NCI-H510A treated with DMSO at 0.1 percent for 48 hours (cell line): Measurements from ENCODE around the gene CSNK2A1.
"Not testable (repeated sequence)": the region's sequence is repeated elsewhere in the genome, so short reads cannot be mapped to it uniquely, and the experiment has no call there.

Experiments
- DNase-seq: peaks from one replicate; lab custom pipeline; 2025; lab: John Stamatoyannopoulos, UW

Gene CSNK2A1

DNA sequence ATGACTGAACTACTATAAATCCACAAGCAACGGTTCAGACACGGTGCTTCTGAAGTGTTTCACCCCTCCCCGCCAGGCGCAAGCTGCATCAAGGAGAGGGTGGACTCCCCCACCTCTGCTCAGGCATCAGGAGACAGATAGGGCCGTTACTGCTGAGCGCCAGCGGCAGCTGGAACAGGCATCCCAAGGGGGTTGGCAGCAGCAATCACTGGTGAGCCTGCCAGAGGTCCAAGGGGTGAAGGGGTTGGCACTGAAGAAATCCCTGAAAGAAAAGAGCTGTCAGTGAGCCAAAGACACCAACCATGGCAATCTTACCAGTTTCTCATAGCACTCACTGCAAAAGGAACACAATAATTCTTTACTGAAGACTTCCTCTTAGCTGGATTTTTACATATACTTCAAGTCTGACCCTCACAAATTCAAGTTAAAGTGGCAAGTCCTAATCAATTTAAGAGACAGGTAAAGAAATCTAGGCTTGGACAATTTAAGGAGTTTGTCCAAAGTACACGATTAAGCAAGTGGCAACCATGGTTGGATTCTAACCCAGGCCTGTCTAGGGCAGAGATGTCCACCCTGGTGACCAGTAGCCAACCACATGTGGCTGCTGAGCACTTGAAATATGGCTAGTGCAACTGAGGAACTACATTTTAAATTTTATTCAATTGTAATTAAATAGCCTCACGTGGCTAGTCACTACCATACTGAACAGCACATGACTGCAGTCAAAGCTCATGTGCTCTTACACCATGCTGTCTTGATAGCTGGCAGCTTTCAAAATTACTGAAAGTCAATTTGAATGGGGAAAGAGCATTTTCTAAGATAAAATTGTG, 59.6 kb downstream of the CSNK2A1 start:
- no peak for DNase-seq

DNA sequence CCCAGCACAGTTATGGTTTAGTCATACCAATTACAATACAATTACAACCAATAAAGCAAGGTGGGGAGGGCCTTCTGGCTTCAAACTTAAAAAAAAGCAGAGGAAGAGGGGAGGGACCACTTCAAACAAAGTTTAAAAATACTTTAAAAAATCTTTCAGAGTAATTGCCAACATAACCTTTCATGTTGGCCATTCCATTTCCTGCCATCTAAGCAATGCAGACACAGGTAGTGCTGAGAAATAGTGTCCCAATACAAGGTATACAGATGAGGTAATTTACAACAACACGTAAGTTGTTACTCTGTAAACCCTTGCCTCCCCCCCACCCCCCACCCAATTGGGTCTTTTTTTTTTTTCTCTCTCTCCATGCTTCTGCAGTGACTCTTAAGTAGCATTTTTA, 62.4 kb downstream of the CSNK2A1 start:
- no peak for DNase-seq

DNA sequence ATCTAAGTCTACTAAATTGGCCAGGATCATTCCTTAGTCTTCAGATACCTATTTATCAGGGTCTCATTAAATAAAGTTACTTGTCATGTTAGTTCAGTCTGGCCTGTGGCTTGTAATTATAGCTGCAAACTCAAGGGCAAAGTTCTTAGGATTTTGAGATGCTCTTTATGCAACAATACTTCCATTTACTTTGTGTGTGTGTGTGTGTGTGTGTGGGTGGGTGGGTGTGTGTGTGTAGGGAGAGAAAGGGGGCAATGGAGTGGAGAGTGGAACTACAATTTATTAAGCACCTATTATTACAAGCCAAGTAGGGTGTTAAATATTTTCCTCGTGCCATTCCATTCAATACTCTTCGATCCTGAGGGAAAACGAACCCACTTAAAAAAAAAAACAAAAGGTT, 63.5 kb downstream of the CSNK2A1 start:
- DNase-seq: no peak

DNA sequence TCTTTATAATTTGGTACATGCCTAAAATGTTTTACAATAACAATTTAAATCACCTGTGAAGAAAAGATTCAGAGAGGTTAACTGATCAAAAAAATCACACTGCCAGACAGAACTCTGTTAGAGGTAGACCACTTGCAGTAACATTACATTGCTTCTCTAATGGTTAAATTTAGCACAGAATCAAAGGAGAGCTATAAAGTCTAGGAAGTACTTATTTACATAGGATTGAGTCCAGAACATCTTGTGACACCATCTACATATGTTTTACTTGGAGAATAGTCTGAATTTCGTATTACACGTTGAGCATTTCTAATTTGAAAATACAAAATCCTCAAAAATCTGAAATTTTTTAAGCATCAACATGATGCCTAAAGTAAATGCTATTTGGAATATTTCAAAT, 64.1 kb downstream of the CSNK2A1 start:
- no peak for DNase-seq

DNA sequence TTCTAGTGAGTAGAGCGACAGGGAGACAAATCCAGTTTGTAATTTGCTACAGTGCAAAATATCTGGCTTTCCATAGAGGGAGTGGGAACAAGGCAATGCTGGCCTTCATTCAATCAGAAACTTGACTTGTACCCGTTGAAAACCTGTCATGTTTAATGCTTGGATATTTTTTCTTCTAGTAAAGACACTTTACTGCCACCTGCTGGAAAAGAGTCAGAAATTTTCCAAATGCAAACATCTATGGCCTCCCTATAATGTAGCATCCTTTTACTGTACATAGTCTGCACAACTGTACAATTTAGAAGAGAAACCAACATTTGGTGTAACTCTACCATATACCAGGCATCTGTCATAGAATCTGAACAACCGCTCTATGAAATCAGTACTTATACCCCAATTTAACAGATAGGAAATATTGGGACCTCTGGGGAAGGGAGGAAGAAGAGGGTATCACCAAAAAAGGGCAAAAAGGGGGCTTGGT, 64.6 kb downstream of the CSNK2A1 start:
- peak; percentile 89 for DNase-seq

DNA sequence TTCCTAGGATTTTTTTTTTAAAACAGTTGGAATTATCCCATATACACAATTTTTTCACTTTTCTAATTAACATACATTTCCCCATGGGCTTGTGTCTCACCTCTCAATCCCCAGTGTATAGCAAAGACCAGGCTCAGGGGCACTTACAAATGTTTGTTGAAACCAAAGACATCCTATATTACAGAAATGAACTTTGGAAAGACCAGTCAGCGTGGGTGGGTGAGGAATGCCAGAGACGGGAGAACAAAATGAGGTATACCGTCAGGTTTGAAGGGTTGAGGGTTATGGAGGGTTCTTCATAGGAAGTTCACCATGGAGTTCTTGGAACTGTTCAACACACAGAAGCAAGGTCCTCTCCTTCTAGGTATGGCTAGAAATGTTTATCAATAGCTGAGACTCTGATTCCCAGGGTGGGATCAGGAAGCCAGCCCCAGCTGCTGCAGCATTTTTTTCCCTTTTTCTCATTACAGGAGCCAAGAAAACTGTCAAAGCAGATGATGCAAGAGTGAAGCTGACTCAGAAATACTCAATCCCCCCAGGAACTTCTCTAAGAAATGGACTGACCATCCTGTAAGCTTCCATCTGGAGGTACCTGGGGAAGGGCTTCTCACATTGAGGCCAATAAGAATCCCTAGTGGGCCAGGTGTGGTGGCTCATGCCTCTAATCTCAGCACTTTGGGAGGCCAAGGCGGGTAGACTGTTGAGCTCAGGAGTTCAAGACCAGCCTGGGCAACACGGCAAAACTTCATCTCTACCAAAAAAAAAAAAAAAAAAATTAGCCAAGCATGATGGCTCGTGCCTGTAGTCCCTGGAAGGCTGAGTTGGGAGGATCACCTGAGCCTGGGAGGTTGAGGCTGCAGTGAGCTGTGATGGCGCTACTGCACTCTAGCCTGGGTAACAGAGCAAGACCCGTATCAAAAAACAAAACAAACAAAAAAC, 65.3 kb downstream of the CSNK2A1 start:
- no peak for DNase-seq

DNA sequence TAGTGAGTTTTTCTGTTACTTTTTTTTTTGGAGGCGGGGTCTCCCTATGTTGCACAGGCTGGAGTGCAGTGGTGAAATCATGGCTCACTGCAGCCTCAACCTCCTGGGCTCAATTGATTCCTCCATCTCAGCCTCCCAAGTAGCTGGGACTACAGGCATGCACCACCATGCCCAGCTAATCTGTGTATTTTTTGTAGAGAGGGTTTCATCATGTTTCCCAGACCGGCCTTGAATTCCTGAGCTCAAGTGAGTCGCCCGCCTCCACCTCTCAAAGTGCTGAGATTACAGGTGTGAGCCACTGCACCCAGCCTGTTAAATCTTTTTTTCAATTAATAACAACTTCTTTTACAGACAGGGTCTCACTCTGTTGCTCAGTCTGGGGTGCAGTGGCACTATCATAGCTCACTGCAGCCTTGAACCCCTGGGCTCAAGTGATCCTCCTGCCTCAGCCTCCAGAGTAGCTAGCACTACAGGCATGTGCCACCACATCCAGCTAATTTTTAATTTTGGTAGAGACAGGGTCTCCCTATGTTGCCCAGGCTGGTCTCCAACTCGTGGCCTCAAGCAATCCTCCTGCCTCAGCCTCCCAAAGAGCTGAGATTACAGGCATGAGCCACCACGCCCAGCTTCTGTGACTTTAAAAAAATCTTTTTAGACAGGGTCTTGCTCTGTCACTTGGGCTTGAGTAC, 66.9 kb downstream of the CSNK2A1 start:
- DNase-seq: not testable (repeated sequence)

DNA sequence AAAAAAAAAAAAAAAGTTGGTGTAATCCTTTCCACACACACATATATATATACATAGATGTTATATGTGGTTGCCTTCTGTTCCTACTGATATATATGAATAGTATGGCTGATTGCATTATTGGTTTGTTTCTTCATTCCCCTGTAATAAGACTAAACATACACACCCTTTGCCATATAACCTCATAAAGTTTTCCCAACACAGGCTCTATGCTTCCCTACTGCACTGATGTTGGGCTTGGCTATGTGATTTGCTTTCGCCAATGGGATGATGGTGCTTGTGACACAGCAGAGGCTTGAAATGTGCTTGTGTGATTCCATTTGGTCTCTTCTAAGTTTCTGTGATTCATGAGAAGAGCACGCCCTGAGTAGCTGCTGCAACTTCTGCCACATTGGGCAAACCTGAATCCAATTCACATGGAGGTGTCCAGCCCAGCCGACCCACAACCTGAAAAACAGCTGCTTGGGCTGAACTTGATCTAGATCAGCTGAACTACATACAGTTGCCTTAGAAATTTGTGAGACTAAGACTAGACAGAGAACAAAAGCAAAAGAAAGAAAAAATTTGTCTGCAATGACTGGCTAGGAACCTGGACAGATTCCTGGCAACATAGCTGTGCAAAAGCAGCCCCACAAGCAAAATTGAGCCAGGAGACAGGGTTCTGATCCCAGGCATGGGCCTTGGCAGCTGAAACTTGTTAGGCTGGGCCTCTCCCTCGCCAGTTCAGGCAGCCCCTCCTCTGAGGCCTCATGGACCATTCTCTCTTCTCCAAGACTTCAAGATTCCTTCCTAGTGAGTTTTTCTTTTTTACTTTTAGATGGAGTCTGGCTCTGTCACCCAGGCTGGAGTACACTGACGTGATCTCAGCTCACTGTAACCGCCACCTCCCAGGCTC, 67.9 kb downstream of the CSNK2A1 start:
- DNase-seq: no peak

DNA sequence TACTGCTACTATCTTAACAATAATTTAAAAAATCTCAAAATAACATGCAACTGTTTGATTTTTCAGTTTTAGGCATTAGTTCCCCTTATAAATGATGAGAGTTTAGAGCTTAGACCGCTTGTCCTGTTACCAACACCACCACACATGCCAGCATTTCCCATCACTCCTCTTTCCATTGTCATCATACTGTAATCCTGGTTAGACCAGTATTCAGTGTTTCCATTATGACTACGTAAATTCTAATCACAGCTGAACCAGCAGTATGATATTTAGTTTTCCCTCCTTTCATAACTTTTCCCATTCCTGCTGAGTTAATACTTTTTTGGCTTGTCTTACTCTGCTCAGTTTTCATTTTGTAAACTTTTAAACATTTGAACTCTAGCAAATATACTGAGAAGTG, 69.0 kb downstream of the CSNK2A1 start:
- no peak for DNase-seq

DNA sequence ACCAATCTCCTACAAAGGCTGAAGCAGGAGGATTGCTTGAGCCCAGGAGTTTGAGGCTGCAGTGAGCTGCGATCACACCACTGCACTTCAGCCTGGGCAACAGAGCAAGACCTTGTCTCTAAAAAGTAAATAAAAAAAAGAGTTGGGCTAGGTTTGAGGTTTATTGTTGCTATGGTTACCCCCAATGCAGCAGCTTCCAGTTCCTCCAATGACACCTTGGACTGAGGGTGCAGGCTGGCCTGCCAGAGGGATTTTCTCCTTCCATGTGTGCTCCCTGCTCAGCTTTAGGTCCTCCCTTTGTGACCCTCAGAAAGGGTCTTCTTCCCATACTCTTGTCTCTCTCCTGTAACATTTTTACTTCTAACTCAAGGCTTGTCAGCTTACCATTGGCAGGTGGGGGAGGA, 70.7 kb downstream of the CSNK2A1 start:
- no peak for DNase-seq

DNA sequence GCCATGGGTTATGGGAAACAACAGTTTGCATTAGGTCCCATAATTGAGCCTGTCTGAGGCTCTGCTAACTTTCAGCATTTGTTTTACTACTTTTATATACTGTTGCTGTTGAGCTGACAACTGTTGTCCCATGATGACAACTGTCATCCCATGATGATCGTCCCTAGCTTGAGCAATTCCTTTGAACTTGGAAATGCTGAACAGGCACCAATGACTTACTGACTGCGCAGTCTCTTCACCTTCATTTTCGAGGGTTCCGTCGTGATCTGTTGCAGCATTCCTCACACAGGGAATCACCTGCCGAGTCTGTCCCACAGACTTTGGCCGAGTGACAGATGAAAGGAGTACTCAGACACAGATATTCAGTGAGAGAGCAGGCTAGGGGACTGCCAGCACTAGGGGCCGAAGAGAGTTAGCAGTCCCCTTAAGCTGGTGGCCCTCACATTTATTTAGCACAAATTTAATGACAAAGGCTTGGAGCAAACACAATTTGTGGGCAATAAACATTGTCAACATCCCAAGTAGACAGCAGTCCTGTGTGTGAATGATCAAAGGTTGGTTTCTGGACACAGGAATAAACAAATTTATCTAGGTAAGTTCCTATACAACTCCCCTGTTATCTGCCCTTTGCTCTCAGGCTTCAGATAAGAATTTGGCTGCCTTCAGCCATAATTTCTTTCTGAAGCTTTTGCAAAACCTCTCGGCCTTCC, 71.3 kb downstream of the CSNK2A1 start:
- DNase-seq: no peak

DNA sequence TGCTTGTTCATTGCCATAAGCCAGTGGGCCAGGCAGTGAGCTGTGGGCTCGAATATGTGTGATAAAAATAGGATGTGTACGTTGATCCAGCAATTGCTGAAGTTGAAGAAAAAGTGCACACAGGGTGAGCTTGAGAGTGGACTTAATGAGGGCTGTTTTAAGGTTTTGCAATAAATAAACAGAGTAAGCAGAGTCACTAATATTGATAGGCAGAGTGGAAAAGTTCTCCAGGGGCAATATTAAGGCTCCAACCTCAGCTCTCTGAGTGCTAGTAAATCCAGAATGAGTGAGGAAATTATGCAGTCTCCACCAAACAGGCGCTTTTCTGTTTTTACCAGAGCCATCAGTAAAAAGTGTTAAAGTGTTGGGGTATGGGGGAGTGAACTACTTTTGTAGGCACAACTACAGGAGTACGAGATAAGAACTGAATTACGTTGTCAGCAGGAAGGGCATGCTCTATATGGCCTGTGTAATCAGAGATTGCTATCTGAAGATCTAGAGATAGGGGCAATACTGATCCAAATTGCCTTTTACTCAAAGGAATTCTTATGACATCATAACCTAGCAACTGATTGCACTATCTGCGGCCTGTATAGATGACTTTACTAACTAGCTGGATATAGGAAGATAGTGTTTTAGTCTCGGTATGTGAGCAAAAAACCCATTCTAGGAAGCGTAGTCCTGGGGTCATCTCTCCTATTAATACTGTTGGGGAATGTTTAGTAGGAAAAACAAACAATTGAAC, 73.7 kb downstream of the CSNK2A1 start:
- DNase-seq: no peak

DNA sequence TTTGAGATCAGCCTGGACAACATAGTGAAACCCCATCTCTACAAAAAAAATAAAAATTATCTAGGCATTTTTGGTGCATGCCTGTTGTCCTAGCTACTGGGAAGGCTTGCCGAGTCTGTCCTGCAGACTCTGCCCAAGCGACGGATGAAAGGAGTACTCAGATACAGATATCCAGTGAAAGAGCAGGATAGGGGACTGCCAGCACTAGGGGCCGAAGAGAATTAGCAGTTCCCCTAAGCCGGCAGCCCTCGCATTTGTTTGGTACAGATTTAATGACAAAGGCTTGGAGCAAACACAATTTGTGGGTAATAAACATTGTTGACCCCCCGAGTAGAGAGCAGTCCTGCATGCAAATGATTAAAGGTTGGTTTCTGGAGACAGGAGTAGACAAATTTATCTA, 75.8 kb downstream of the CSNK2A1 start:
- no peak for DNase-seq

DNA sequence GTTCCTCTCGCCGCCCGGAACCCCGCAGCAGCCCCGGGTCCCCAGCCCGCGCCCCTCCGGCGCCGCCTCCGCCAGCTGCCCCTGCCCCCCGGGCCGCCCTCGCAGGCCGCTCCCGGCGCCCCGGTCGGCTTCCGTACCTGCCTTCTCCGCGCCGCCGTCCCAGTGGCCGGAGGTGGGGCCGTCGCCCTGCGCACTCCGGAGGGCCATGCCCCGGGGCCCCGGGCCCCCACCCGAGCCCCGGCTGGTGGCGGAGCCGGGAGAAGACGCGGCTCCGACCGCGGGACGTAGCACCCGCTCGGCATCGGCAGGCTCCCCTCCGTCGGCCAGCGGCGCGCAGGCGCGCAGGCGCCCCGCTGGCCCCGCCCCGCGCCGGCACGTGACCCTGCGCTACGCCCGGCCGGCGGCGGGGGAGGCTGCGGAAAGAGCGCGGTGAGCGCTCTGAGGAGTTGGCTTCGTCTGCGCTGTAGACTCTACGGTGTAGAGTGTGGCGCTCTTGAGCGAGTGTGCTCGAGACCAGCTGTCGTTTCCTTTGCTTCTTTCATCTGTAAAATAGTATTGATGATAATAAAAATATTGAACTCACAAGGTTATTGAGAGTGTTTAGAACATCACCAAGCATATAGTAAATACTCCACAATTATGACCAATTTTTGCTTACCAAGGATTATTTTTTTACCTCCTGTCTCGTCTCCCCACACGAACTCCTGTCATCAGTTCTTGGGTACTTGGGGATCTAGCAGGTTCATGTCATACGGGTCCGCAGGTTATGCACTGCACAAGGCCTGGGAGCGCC, 81.2 kb downstream of the CSNK2A1 start, which contains the start of gene TBC1D20:
TBC1D20 (minus strand) TSS at position 335 of the 793 bp plus-strand sequence; CDS start at position 207, 128 bp downstream.
- peak; percentile 89 for DNase-seq

DNA sequence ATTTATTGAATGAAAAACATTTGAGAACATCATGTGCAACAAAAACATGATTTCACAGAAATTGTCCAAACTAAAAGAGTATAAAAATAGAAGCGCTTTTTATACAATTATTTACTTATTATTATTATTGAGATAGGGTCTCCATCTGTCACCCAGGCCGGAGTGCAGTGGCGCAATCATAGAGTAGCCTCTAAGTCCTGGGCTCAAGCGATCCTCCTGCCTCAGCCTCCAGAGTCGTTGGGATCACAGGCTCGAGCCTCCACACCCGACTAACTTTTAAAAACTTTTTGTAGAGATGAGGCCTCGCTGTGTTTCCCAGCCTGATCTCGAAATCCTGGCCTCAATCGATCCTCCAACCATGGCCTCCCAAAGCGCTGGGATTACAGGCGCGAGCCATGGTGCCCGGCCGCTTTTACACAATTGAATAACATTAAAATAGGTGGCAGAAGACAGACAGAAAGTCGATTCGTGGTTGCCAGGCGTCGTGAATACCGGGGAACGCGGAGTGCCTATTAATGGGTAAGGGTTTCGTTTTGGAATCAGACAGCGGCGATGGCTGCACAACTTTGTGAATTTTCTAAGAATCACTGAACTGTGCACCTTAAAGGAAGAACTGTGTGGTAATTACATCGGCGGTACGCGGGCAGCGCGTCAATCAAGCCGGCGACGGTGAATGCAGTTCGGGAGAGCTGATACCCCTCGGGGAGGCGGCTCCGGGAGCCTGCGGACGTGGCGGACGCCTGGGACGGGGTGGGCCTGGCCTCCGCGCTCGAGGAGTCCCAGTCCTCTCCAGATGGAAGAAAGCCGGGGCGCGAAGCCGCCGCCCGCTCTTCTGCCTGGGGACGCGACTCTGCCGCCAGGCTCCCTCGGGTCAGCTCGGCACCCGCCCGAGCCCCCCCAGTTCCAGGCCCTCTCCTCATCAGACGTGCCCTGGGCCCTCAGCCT, 82.1 kb downstream of the CSNK2A1 start:
- DNase-seq: peak; percentile 73

DNA sequence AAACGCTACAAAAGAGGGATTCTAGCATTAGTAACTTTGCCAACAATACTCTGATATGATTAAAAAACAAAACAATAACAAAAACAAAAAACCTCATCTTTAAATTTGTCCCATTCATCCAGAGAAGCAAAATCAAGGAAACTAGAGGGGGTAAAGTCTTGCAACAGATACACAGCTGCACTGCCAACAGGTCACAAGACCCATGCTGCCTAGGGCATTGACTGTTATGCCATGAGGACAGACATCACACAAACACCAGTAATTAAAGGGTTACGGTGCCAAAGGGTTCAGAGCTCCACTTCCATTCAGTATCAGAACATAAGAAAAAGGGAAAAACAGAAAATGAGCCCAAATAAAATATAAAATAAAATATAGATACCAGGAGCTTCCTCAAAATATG, 82.9 kb downstream of the CSNK2A1 start:
- no peak for DNase-seq

DNA sequence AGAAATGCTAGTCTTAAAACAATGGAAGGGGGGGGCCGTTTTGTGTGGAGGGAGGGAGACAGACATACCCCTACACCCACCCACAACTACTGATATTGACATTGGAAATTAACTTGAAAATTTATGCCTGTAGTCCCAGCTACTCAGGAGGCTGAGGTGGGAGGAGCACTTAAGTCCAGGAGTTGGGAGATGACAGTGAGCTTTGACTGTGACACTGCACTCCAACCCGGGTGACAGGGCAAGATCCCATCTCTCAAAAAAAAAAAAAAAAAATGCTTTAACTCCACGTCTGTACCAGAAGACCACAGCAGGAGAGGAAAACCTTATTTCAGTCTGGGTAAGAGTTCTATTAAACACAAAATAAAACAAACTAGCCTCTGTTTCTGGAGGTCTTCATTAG, 83.4 kb downstream of the CSNK2A1 start:
- no peak for DNase-seq

DNA sequence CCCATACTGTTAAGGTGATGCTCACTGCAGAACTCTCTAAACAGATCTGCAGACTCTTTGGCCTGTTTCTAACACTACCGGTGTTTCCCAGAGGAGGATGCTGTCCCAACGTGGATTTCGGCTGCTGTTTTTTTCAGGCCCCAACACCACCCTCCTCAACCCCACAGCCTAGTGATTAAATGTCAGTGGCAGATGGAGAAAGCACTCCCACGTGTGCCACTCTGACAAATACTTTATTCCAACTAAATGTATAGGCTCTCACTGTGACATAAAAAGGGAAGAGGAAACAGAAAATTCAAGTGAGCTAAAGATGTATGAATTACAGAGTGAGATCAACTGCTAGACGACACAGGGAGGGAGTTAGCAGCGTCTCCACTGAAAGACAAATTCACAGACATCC, 84.8 kb downstream of the CSNK2A1 start:
- no peak for DNase-seq
